Measurements from ENCODE around the gene CAPS.

Gene CAPS

GRCh38 chr19:5899728-5900526, 14.1 kb upstream of the CAPS start:
- no peak overlapping the region for H3K27ac ChIP-seq (ENCODE audit: low read length)
- no peak overlapping the region for H3K4me2 ChIP-seq (ENCODE audit: low read length)
- TF ChIP-seq CTCF (IDR thresholded peaks at IDR 0.05; ENCODE audit: low read depth, low read length) (no peak), EZH2phosphoT487 (IDR thresholded peaks at IDR 0.05; ENCODE audit: low read depth) (no peak)
- H3K36me3 ChIP-seq (replicated peaks; ENCODE audit: low read depth, low read length) = peaks cover 15% of the 10 kb centered on the region
- H3K4me3 ChIP-seq (ENCODE audit: low read length) = no peak overlapping the region
- H2AFZ ChIP-seq (ENCODE audit: low read depth, low read length) = no peak overlapping the region
- H3K79me2 ChIP-seq (ENCODE audit: low read length) = peaks cover 55% of the 10 kb centered on the region
- no peak overlapping the region for H3K9ac ChIP-seq (ENCODE audit: low read length)
- H3K4me1 ChIP-seq (ENCODE audit: low read length) = peaks cover 6% of the 10 kb centered on the region
- H3K27me3 ChIP-seq (ENCODE audit: low read depth, low read length) = no peaks in the 10 kb centered on the region
- no peaks in the 10 kb centered on the region for H3K9me3 ChIP-seq (ENCODE audit: insufficient read depth, low read length)
- peaks cover 15% of the 10 kb centered on the region for H4K20me1 ChIP-seq (ENCODE audit: insufficient read depth, low read length)

DNA sequence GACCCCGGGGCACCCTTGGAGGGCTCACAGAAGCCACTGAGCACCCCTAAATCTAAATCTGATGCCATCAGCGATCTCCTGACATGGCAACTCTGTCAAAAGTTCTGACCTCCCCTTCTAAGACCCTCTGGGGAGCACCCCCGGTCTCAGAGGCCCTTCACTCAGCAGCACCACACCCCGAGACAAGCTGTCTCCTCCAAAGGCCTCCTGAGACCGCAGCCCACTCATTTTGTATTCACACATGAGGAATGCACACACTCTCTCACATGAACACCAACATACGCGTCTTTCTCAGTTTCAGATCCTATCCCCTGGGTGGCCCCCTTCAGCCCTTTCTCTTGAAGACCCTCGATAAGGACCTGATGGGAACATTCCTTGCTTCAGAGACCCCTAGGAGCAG, 13.1 kb upstream of the CAPS start:
- no peak overlapping the region for H3K9ac ChIP-seq (ENCODE audit: low read length)
- peaks cover 6% of the 10 kb centered on the region for H3K4me1 ChIP-seq (ENCODE audit: low read length)
- H3K27me3 ChIP-seq (ENCODE audit: low read depth, low read length) = no peaks in the 10 kb centered on the region
- H3K4me3 ChIP-seq (ENCODE audit: low read length) = no peak overlapping the region
- H3K36me3 ChIP-seq (replicated peaks; ENCODE audit: low read depth, low read length) = peaks cover 10% of the 10 kb centered on the region
- no peak for TF ChIP-seq EZH2phosphoT487 (IDR thresholded peaks at IDR 0.05; ENCODE audit: low read depth)
- TF ChIP-seq CTCF (IDR thresholded peaks at IDR 0.05; ENCODE audit: low read depth, low read length) = no peak
- H4K20me1 ChIP-seq (ENCODE audit: insufficient read depth, low read length) = peaks cover 15% of the 10 kb centered on the region
- peaks cover 55% of the 10 kb centered on the region for H3K79me2 ChIP-seq (ENCODE audit: low read length)
- H3K9me3 ChIP-seq (ENCODE audit: insufficient read depth, low read length) = no peaks in the 10 kb centered on the region
- H3K27ac ChIP-seq (ENCODE audit: low read length) = no peak overlapping the region
- H2AFZ ChIP-seq (ENCODE audit: low read depth, low read length) = no peak overlapping the region
- H3K4me2 ChIP-seq (ENCODE audit: low read length) = no peak overlapping the region

DNA sequence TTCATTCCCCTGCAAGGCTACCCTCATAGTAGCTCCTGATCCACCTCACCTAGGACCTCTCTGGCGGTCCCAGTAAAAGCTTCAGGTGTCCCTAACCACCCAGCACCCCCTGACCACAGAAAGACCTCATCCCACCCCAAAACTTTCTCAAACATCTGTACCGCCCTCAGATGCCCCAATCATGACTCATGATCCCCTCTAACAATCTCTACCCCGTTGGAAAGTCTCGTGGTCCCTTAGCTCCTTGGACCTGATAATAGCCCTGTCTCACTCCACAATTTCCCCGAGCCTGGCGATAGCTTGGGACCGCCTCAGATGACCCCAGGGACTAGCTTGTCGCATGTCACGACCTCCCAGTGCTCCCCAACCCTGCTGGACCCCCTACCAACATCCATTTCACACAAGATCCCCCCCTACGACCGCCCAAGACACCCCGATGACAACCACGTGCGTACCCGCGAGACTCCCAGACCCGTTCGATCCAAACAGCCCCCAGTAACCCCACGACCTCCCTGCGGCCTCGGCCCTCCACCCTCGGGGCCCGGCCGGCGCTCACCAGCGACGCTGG, 10.9 kb upstream of the CAPS start:
- H4K20me1 ChIP-seq (ENCODE audit: insufficient read depth, low read length) = peaks cover 9% of the 10 kb centered on the region
- TF ChIP-seq CTCF (IDR thresholded peaks at IDR 0.05; ENCODE audit: low read depth, low read length) (no peak), EZH2phosphoT487 (IDR thresholded peaks at IDR 0.05; ENCODE audit: low read depth) (no peak)
- H2AFZ ChIP-seq (ENCODE audit: low read depth, low read length) = peak overlapping the region; percentile 93

DNA sequence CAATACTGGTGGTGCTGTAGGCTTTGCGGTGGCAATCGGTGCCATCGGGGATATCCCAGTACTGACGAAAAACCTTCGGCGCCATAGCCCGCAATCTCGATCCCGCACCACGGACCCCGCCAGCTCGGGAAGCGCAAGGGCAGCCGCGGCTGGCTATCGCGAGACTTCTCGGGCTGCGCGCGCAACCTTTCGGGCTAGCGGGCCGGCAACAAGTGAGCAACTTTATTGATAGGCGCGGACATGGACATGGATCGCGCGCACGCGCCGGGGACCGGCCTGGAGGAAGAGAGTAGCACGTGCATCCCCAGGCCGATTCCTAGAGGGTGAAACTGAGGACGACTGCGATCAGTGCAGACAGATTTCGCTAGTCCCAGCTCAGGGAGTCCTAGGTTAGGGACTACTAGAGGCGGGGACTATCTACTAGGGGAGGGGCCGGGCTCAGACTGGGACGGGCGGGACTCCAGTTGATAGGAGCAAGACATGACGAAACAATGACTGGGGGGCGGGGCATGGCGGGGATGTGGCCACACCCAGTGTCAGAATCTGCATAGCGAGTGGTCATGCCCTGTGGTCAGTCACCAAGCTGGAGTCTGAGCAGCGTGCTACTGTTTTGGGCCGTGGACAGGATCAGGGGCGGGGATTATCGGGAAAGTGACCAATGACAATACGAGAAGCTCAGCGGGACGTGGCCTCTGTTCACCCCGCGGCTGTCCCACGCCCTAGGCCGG, 10.3 kb upstream of the CAPS start, which contains the start of gene NDUFA11:
Gene NDUFA11, minus strand, starts transcription at position 167 of the 728 bp plus-strand sequence. Its CDS starts 82 bp downstream, at position 85.
- H3K4me1 ChIP-seq (ENCODE audit: low read length) = peaks cover 6% of the 10 kb centered on the region
- TF ChIP-seq EZH2phosphoT487 (IDR thresholded peaks at IDR 0.05; ENCODE audit: low read depth) = no peak
- no peak for TF ChIP-seq CTCF (IDR thresholded peaks at IDR 0.05; ENCODE audit: low read depth, low read length)
- H3K36me3 ChIP-seq (replicated peaks; ENCODE audit: low read depth, low read length) = peaks cover 10% of the 10 kb centered on the region
- H3K4me3 ChIP-seq (ENCODE audit: low read length) = peak within 1 kb of the TSS; percentile 93
- peak within 1 kb of the TSS; percentile 93 for H2AFZ ChIP-seq (ENCODE audit: low read depth, low read length)
- peak within 1 kb of the TSS; percentile 97 for H3K9ac ChIP-seq (ENCODE audit: low read length)
- H3K9me3 ChIP-seq (ENCODE audit: insufficient read depth, low read length) = no peaks in the 10 kb centered on the region
- H3K27me3 ChIP-seq (ENCODE audit: low read depth, low read length) = no peaks in the 10 kb centered on the region
- H3K4me2 ChIP-seq (ENCODE audit: low read length) = peak within 1 kb of the TSS; percentile 72
- peaks cover 42% of the 10 kb centered on the region for H3K79me2 ChIP-seq (ENCODE audit: low read length)
- peak within 1 kb of the TSS; percentile 70 for H3K27ac ChIP-seq (ENCODE audit: low read length)
- peaks cover 5% of the 10 kb centered on the region; the same call in 1 of the 2 replicates for H4K20me1 ChIP-seq (ENCODE audit: insufficient read depth, low read length)

More for the DNA sequence above, 10.9 kb upstream of the CAPS start:
- Histone ChIP-seq H3K4me3 (ENCODE audit: low read length) (peak overlapping the region; percentile 93), H3K27me3 (ENCODE audit: low read depth, low read length) (no peaks in the 10 kb centered on the region), H3K4me1 (ENCODE audit: low read length) (peaks cover 6% of the 10 kb centered on the region), H3K9ac (ENCODE audit: low read length) (peak overlapping the region; percentile 97), H3K9me3 (ENCODE audit: insufficient read depth, low read length) (no peaks in the 10 kb centered on the region), H3K36me3 (replicated peaks; ENCODE audit: low read depth, low read length) (peaks cover 8% of the 10 kb centered on the region), H3K79me2 (ENCODE audit: low read length) (peaks cover 46% of the 10 kb centered on the region), H3K27ac (ENCODE audit: low read length) (peak overlapping the region; percentile 70), H3K4me2 (ENCODE audit: low read length) (peak overlapping the region; percentile 72)
